ENCODE results near the gene SGMS2. TPM values are rescaled to one million over a fixed set of nuclear protein-coding genes. Genes with fewer than 3 reads are reported as not detected.

The SGMS2 gene
- total RNA-seq, result 33.6 and 49.3 TPM in 2 replicates

GRCh38 chr4:107824350-107825071, at the start of gene SGMS2:
TSS of gene SGMS2 (plus strand) at chr4:107824932. CDS start at chr4:107895554, 70,622 bp downstream.

GRCh38 chr4:107930821-107931774, 106.4 kb downstream of the SGMS2 start, which contains the start of gene CYP2U1:
TSS of gene CYP2U1 (plus strand) at chr4:107931549. CDS start at chr4:107931644, 95 bp downstream.

Other genes with a start within 250 kb of the SGMS2 start
- gene PAPSS1, start 104.7 kb upstream of the SGMS2 start, total RNA-seq, result 42.7 and 50.1 TPM in 2 replicates
- gene CYP2U1, start 106.6 kb downstream of the SGMS2 start, total RNA-seq, result 4.9 and 7.3 TPM in 2 replicates
- gene HADH, start 165.0 kb downstream of the SGMS2 start, total RNA-seq, result 5.5 and 9.7 TPM in 2 replicates

All from dermis lymphatic vessel endothelial cell (primary cell).